HUES48 (cell line): Measurements from ENCODE around the gene NFE2L1.
A peak's percentile ranks its signal among the peaks of the same experiment; 100 is the strongest.

Experiments used
- H3K27ac ChIP-seq: one replicate; pipeline ENCODE4 v1.7.0; 2013; ENCODE audit warnings: low read depth, low read length, inconsistent platforms
- H3K27me3 ChIP-seq: 2 replicates; pipeline ENCODE4 v1.6.1; 2013; ENCODE audit warnings: mild to moderate bottlenecking, low read length; ENCODE audit not compliant: control insufficient read depth, insufficient read depth
- H3K36me3 ChIP-seq: 2 replicates; pipeline ENCODE4 v1.6.1; 2013; ENCODE audit warnings: low read length; ENCODE audit not compliant: control insufficient read depth, insufficient read depth
- H3K4me1 ChIP-seq: 2 replicates; pipeline ENCODE4 v1.6.1; 2013; ENCODE audit warnings: mild to moderate bottlenecking, low read length; ENCODE audit not compliant: control insufficient read depth, insufficient read depth
- H3K4me3 ChIP-seq: 2 replicates; pipeline ENCODE4 v1.5.1; 2013; ENCODE audit warnings: mild to moderate bottlenecking, low read depth, low read length
- H3K9ac ChIP-seq: 2 replicates; pipeline ENCODE4 v1.6.1; 2013; ENCODE audit warnings: mild to moderate bottlenecking, low read depth, low read length, moderate library complexity
- H3K9me3 ChIP-seq: 2 replicates; pipeline ENCODE4 v1.6.1; 2013; ENCODE audit warnings: low read length; ENCODE audit not compliant: control insufficient read depth, insufficient read depth

Gene NFE2L1

GRCh38 chr17:48051706-48052486 is 3.7 kb downstream of the NFE2L1 start:
- no peaks in the 10 kb centered on the region for H3K9me3 ChIP-seq
- H3K36me3 ChIP-seq = peaks cover 40% of the 10 kb centered on the region
- H3K27ac ChIP-seq = peak overlapping the region; percentile 80
- H3K27me3 ChIP-seq = no peaks in the 10 kb centered on the region
- peaks cover 52% of the 10 kb centered on the region for H3K4me1 ChIP-seq
- no peak overlapping the region for H3K9ac ChIP-seq
- peak overlapping the region; percentile 45 for H3K4me3 ChIP-seq

GRCh38 chr17:48052956-48053757 is 5.0 kb downstream of the NFE2L1 start:
- Histone ChIP-seq H3K36me3 (peaks cover 53% of the 10 kb centered on the region), H3K9ac (no peak overlapping the region), H3K27me3 (no peaks in the 10 kb centered on the region), H3K9me3 (no peaks in the 10 kb centered on the region), H3K4me3 (peak overlapping the region; percentile 45; the same call in 1 of the 2 replicates), H3K4me1 (peaks cover 52% of the 10 kb centered on the region), H3K27ac (peak overlapping the region; percentile 78)

DNA sequence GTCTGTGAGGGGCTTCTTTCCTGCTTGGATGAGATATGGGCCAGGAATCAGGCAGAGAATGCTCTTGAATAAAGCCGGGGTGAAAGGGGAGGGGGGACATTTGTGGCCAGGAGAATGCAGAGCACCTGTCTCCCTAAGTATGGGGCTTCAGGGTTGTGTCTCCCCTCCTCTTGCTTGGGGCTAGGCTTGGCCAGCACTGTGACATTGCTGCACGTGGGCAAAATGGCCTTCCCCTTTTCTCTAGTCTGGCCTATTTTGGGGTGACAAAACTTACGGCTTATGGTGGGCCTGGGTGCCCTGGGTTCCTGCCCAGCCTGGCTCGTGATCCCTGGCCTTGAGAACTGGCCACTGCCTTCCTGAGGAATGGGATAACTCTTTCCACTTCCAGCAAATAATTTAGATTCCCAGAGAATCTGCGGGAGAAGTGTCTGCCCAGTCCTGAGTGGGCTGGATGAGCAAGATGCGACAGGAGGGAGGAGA is 5.6 kb downstream of the NFE2L1 start:
- peak overlapping the region; percentile 78 for H3K27ac ChIP-seq

GRCh38 chr17:48054238-48055185 is 6.4 kb downstream of the NFE2L1 start:
- Histone ChIP-seq H3K36me3 (peaks cover 67% of the 10 kb centered on the region), H3K27me3 (no peaks in the 10 kb centered on the region), H3K9ac (peak overlapping the region; percentile 72), H3K9me3 (no peaks in the 10 kb centered on the region), H3K27ac (peak overlapping the region; percentile 96), H3K4me3 (peak overlapping the region; percentile 61), H3K4me1 (peaks cover 52% of the 10 kb centered on the region)

More for the DNA sequence above, 5.6 kb downstream of the NFE2L1 start:
- Histone ChIP-seq H3K36me3 (peaks cover 59% of the 10 kb centered on the region), H3K4me3 (peak overlapping the region; percentile 52), H3K9ac (no peak overlapping the region), H3K9me3 (no peaks in the 10 kb centered on the region), H3K27me3 (no peaks in the 10 kb centered on the region), H3K4me1 (peaks cover 52% of the 10 kb centered on the region)

DNA sequence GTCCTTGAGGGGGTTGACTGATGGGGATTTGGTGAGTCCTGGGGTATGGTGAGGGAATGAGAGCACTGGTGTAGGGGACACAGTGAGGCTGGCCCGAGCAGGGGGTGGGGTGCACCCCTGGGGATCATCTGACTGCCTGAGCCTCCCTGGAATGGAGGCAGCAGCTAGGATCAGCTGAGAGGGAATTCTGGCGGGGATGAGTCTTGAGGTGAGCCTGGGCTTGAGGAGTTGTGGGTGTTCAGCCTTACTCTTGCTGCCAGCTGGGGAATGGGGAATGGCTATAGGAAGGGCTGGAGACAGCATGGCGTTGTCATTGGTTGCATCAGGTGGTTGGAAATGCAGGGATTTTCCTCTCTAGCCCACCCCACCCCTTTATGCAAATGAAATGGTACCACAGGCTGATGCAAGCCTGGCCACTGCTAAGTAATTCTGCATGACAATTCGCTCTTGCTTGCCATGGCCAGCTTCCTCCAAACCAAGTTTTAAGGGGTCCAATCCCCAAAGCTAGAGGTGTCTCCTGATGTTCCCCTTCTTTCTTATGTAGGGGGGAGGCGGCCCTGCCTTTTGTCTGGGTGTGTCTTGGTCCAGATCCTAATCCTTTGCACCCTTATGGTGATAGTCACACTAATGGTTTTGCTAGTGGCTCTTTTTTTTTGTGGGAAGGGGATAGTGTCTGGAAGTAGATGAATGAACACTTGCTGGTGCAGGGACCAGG is 7.5 kb downstream of the NFE2L1 start:
- peaks cover 44% of the 10 kb centered on the region for H3K4me1 ChIP-seq
- H3K27me3 ChIP-seq = no peaks in the 10 kb centered on the region
- H3K9me3 ChIP-seq = no peaks in the 10 kb centered on the region
- H3K36me3 ChIP-seq = peaks cover 73% of the 10 kb centered on the region
- H3K9ac ChIP-seq = peak overlapping the region; percentile 72
- H3K4me3 ChIP-seq = peak overlapping the region; percentile 61
- H3K27ac ChIP-seq = peak overlapping the region; percentile 96

DNA sequence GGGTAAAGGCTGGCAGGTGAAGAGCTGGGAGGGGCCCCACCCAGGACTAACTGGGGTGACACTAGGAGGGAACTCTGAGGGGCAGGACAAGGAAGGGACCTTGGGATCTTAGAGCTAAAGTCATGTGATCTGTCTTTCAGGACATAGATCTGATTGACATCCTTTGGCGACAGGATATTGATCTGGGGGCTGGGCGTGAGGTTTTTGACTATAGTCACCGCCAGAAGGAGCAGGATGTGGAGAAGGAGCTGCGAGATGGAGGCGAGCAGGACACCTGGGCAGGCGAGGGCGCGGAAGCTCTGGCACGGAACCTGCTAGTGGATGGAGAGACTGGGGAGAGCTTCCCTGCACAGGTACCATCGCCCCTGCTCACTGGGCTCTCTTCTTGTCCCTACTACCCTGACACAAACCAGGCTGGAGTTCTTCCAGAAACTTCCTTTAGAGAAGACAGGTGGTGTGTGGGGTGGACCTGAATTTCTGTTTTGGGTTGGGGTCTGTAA is 8.1 kb downstream of the NFE2L1 start:
- Histone ChIP-seq H3K9ac (peak overlapping the region; percentile 72), H3K9me3 (no peaks in the 10 kb centered on the region), H3K36me3 (peaks cover 70% of the 10 kb centered on the region), H3K4me1 (peaks cover 38% of the 10 kb centered on the region), H3K27me3 (no peaks in the 10 kb centered on the region), H3K27ac (peak overlapping the region; percentile 96), H3K4me3 (peak overlapping the region; percentile 61)

GRCh38 chr17:48056879-48057278 is 8.7 kb downstream of the NFE2L1 start:
- peaks cover 33% of the 10 kb centered on the region for H3K4me1 ChIP-seq
- H3K27ac ChIP-seq = peak overlapping the region; percentile 96
- no peak overlapping the region for H3K9ac ChIP-seq
- peaks cover 70% of the 10 kb centered on the region for H3K36me3 ChIP-seq
- no peaks in the 10 kb centered on the region for H3K9me3 ChIP-seq
- no peaks in the 10 kb centered on the region for H3K27me3 ChIP-seq
- no peak overlapping the region for H3K4me3 ChIP-seq

DNA sequence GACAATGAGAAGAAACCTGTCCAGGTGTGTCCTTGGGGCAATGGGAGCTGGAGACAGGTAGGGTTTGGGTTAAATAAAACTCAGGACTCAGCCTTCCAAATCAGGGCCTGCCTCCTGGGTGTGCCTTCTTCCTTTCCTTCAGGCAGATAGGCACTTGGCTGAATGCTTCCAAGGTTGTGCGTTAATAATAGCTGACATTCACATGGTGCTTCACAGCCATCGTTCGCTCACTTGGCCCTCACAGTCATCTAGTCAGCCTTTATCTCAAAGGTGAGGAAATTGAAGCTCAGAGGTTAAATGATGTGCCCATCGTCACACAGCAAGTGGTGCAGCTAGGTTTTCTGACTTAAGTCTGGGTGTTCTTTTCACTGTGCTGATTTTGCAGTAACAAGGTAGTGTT is 9.5 kb downstream of the NFE2L1 start:
- no peak overlapping the region for H3K4me3 ChIP-seq
- H3K4me1 ChIP-seq = peaks cover 26% of the 10 kb centered on the region
- H3K36me3 ChIP-seq = peaks cover 70% of the 10 kb centered on the region
- H3K9me3 ChIP-seq = no peaks in the 10 kb centered on the region
- no peaks in the 10 kb centered on the region for H3K27me3 ChIP-seq
- H3K27ac ChIP-seq = no peak overlapping the region
- H3K9ac ChIP-seq = no peak overlapping the region

DNA sequence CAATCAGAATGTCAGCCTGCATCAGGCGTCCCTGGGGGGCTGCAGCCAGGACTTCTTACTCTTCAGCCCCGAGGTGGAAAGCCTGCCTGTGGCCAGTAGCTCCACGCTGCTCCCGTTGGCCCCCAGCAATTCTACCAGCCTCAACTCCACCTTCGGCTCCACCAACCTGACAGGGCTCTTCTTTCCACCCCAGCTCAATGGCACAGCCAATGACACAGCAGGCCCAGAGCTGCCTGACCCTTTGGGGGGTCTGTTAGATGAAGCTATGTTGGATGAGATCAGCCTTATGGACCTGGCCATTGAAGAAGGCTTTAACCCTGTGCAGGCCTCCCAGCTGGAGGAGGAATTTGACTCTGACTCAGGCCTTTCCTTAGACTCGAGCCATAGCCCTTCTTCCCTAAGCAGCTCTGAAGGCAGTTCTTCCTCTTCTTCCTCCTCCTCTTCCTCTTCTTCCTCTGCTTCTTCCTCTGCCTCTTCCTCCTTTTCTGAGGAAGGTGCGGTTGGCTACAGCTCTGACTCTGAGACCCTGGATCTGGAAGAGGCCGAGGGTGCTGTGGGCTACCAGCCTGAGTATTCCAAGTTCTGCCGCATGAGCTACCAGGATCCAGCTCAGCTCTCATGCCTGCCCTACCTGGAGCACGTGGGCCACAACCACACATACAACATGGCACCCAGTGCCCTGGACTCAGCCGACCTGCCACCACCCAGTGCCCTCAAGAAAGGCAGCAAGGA is 10.4 kb downstream of the NFE2L1 start:
- Histone ChIP-seq H3K4me3 (no peak overlapping the region), H3K27me3 (no peaks in the 10 kb centered on the region), H3K9ac (no peak overlapping the region), H3K4me1 (peaks cover 17% of the 10 kb centered on the region), H3K27ac (no peak overlapping the region), H3K36me3 (peaks cover 70% of the 10 kb centered on the region), H3K9me3 (no peaks in the 10 kb centered on the region)
